ENCODE data around the gene RAD23A. TPM values are rescaled to one million over a fixed set of nuclear protein-coding genes. Genes with fewer than 3 reads are reported as not detected.

The RAD23A gene
- total and polyA plus RNA-seq, 10 of the 15 experiments (the other 5 are each of a cell fraction or from before 2014, with no cell fraction given): 8.8 to 198 (median 119) TPM

DNA sequence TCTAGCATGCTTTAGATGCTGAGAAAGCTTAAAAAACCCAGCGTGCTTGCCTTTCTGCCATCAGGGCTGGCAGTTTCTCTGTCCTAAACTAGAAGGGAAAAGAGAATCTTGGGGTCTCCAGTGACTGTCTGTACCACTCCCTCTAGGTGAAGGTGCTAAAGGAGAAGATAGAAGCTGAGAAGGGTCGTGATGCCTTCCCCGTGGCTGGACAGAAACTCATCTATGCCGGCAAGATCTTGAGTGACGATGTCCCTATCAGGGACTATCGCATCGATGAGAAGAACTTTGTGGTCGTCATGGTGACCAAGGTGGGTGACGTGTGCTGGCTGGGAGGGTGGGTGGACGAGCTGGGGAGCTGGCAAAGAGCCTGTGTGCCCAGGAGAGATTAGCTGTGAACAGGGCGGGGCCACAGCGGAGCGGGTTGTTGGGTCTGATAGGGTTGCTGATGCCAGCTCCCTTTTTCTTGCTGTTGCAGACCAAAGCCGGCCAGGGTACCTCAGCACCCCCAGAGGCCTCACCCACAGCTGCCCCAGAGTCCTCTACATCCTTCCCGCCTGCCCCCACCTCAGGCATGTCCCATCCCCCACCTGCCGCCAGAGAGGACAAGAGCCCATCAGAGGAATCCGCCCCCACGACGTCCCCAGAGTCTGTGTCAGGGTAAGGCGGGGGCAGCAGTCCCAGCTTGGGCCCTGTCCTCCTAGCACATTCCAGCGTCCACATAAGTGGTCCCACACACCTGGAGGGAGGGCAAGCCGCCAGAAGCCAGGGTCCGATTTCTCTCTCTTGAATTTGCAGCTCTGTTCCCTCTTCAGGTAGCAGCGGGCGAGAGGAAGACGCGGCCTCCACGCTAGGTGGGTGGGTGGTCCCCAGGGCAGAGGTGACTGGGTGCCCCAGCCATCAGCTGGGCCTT lies 2.3 kb downstream of the RAD23A start:
- no peaks in the 10 kb centered on the region for H4K20me1 ChIP-seq (ENCODE audit: control insufficient read depth, insufficient read depth)
- no peaks in the 10 kb centered on the region for H3K27me3 ChIP-seq (replicated peaks in 1 of 2; ENCODE audit: control insufficient read depth in 2 of 2, insufficient read depth in 2 of 2, low read length in 1 of 2)
- ChIA-PET POLR2A (no interaction called here), SMC1A (ENCODE audit: uncharacterized antibody, unreplicated experiment) (no interaction called here), CTCF (interaction anchor here (0.5 to 1.0 kb wide), 2 partner anchors 18 to 63 kb away, joined by 3 to 5 read pairs; no protein-coding TSS in a partner anchor), RAD21 (ENCODE audit: unreplicated experiment) (no interaction called here)
- ATAC-seq: no peak
- no peaks in the 10 kb centered on the region for H3K9me3 ChIP-seq (replicated peaks; ENCODE audit: control insufficient read depth, insufficient read depth, low read length)
- no peak overlapping the region for H3K9ac ChIP-seq (ENCODE audit: control insufficient read depth, insufficient read depth, low read length)
- no peak overlapping the region for H2AFZ ChIP-seq (ENCODE audit: control insufficient read depth, low read depth, low read length)
- peaks cover 20% of the 10 kb centered on the region for H3K4me1 ChIP-seq (ENCODE audit: control insufficient read depth, insufficient read depth, low read length)
- TF ChIP-seq STAT3 (IDR thresholded peaks at IDR 0.05; ENCODE audit: low read depth, low read length): no peak
- TF ChIP-seq TCF7 (IDR thresholded peaks at IDR 0.05; ENCODE audit: borderline replicate concordance): no peak
- TF ChIP-seq, protein P1, sequence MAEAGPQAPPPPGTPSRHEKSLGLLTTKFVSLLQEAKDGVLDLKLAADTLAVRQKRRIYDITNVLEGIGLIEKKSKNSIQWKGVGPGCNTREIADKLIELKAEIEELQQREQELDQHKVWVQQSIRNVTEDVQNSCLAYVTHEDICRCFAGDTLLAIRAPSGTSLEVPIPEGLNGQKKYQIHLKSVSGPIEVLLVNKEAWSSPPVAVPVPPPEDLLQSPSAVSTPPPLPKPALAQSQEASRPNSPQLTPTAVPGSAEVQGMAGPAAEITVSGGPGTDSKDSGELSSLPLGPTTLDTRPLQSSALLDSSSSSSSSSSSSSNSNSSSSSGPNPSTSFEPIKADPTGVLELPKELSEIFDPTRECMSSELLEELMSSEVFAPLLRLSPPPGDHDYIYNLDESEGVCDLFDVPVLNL (IDR thresholded peaks at IDR 0.05; ENCODE audit: low read depth, low read length): no peak
- TF ChIP-seq NR2C2 (IDR thresholded peaks at IDR 0.05; ENCODE audit: borderline replicate concordance, control insufficient read depth, insufficient read length, low read depth): no peak
- TF ChIP-seq SIN3A (IDR thresholded peaks at IDR 0.05; ENCODE audit: low read depth, low read length): no peak
- TF ChIP-seq SRF (IDR thresholded peaks at IDR 0.05; ENCODE audit: low read depth in 2 of 2, low read length in 2 of 2): no peak
- TF ChIP-seq, protein P2, sequence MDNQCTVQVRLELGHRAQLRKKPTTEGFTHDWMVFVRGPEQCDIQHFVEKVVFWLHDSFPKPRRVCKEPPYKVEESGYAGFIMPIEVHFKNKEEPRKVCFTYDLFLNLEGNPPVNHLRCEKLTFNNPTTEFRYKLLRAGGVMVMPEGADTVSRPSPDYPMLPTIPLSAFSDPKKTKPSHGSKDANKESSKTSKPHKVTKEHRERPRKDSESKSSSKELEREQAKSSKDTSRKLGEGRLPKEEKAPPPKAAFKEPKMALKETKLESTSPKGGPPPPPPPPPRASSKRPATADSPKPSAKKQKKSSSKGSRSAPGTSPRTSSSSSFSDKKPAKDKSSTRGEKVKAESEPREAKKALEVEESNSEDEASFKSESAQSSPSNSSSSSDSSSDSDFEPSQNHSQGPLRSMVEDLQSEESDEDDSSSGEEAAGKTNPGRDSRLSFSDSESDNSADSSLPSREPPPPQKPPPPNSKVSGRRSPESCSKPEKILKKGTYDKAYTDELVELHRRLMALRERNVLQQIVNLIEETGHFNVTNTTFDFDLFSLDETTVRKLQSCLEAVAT (IDR thresholded peaks at IDR 0.05): no peak
- TF ChIP-seq PAX5 (IDR thresholded peaks at IDR 0.05; ENCODE audit: borderline replicate concordance, low read depth, low read length): no peak
- no peak for TF ChIP-seq NFIC (IDR thresholded peaks at IDR 0.05; ENCODE audit: low read depth, low read length)
- no peak for TF ChIP-seq SMAD5 (IDR thresholded peaks at IDR 0.05; ENCODE audit: low read depth)
- TF ChIP-seq MEF2A (IDR thresholded peaks at IDR 0.05; ENCODE audit: insufficient read depth, low read depth, low read length): no peak
- no peak for TF ChIP-seq CREB1 (IDR thresholded peaks at IDR 0.05; ENCODE audit: low read depth)
- TF ChIP-seq MYC (IDR thresholded peaks at IDR 0.05; ENCODE audit: insufficient read depth, insufficient read length, insufficient replicate concordance, low read length, severe bottlenecking): no peak
- TF ChIP-seq, protein P3, sequence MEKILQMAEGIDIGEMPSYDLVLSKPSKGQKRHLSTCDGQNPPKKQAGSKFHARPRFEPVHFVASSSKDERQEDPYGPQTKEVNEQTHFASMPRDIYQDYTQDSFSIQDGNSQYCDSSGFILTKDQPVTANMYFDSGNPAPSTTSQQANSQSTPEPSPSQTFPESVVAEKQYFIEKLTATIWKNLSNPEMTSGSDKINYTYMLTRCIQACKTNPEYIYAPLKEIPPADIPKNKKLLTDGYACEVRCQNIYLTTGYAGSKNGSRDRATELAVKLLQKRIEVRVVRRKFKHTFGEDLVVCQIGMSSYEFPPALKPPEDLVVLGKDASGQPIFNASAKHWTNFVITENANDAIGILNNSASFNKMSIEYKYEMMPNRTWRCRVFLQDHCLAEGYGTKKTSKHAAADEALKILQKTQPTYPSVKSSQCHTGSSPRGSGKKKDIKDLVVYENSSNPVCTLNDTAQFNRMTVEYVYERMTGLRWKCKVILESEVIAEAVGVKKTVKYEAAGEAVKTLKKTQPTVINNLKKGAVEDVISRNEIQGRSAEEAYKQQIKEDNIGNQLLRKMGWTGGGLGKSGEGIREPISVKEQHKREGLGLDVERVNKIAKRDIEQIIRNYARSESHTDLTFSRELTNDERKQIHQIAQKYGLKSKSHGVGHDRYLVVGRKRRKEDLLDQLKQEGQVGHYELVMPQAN (conservative IDR thresholded peaks at IDR 0.05): no peak
- TF ChIP-seq, protein P4, sequence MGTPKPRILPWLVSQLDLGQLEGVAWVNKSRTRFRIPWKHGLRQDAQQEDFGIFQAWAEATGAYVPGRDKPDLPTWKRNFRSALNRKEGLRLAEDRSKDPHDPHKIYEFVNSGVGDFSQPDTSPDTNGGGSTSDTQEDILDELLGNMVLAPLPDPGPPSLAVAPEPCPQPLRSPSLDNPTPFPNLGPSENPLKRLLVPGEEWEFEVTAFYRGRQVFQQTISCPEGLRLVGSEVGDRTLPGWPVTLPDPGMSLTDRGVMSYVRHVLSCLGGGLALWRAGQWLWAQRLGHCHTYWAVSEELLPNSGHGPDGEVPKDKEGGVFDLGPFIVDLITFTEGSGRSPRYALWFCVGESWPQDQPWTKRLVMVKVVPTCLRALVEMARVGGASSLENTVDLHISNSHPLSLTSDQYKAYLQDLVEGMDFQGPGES (IDR thresholded peaks at IDR 0.05): no peak
- intact Hi-C loops (cut with micrococcal nuclease; ENCODE audit: unreplicated experiment) (no loop called here), in situ Hi-C loops (cut with MboI) (no loop called here)
- no peak overlapping the region for H3K4me3 ChIP-seq
- peak overlapping the region; percentile 93 for H3K4me2 ChIP-seq (ENCODE audit: control insufficient read depth, insufficient read depth)
- no TSS peak for BruUV-seq (replicated peaks)
- 94% methylated on average over 18 of the region's 28 CpGs for WGBS (ENCODE audit: insufficient coverage, insufficient replicate concordance, low lambda C conversion rate, missing lambda C conversion rate)
- H3K27ac ChIP-seq (ENCODE audit: control insufficient read depth, insufficient read depth): no peak overlapping the region
- H3K79me2 ChIP-seq (ENCODE audit: control insufficient read depth, insufficient read depth, low read length): peaks cover 31% of the 10 kb centered on the region
- FAIRE-seq: no peak
- H3K36me3 ChIP-seq (ENCODE audit: control insufficient read depth in 2 of 2, insufficient read depth in 2 of 2, low read length in 1 of 2): peaks cover 26 to 34% of the 10 kb centered on the region in 2 experiments
- DNase-seq (ENCODE audit: low read depth, low spot score): no peak

Measured in GM12878 (cell line).